Upper lobe of left lung (tissue), 6 donors: ENCODE measurements around the gene MAGI2. TPM values are rescaled to one million over a fixed set of nuclear protein-coding genes. Genes with fewer than 3 reads are reported as not detected.

Experiments
- ATAC-seq, 2 donors: fragments of 200-7000 bp; cut with Tn5 transposase; one replicate each; pipeline ENCODE4 v1.9.1; 2022; ENCODE audit warnings: mild to moderate bottlenecking in 2 of 2, moderate library complexity in 2 of 2; ENCODE audit not compliant: low FRiP score in 2 of 2
- DNase-seq, 2 donors: peaks; one replicate each; pipeline ENCODE4 v3.0.0-alpha.2; 2019 to 2020
- H3K27ac ChIP-seq, 4 donors: fragments of 200-600 bp; sonication (generic); one replicate each; pipeline ENCODE4 v1.5.1; 2016 to 2019
- H3K27me3 ChIP-seq, 4 donors: fragments of 200-600 bp; sonication (generic); one replicate each; pipeline ENCODE4 v1.5.1; 2017 to 2019
- H3K36me3 ChIP-seq, 4 donors: fragments of 200-600 bp; sonication (generic); one replicate each; pipeline ENCODE4 v1.5.1; 2016 to 2019
- H3K4me1 ChIP-seq, 4 donors: fragments of 200-600 bp; sonication (generic); one replicate each; pipeline ENCODE4 v1.5.1; 2018 to 2019
- H3K4me3 ChIP-seq, 4 donors: fragments of 200-600 bp; sonication (generic); one replicate each; pipeline ENCODE4 v1.5.1; 2017 to 2019; ENCODE audit warnings: mild to moderate bottlenecking in 2 of 4, moderate library complexity in 1 of 4
- H3K9me3 ChIP-seq, 4 donors: fragments of 200-600 bp; sonication (generic); one replicate each; pipeline ENCODE4 v1.5.1; 2018 to 2019
- EP300 ChIP-seq, 4 donors: sonication (generic); formaldehyde crosslinking; IDR thresholded peaks; one replicate each; pipeline ENCODE4 v1.5.1; 2017; ENCODE audit warnings: antibody characterized with exemption in 4 of 4, control low read depth in 2 of 4
- POLR2A ChIP-seq, 4 donors: fragments of 450-650 bp; IDR thresholded peaks; one replicate each; pipeline ENCODE4 v1.5.1; 2016 to 2017; ENCODE audit warnings: antibody characterized with exemption in 4 of 4, mild to moderate bottlenecking in 2 of 4
- POLR2AphosphoS5 ChIP-seq, 2 donors: sonication (generic); formaldehyde crosslinking; IDR thresholded peaks; one replicate each; pipeline ENCODE4 v1.5.1; 2017; ENCODE audit warnings: antibody characterized with exemption in 2 of 2
- WGBS, 2 donors: methylation state at CpG; one replicate each; pipeline ENCODE4 v1.1.5; 2017 to 2018; 5-methylcytosine and 5-hydroxymethylcytosine counted together
- total RNA-seq, 6 donors: library from RNA; depleted of rRNA in 4 of 6; stranded (reverse); fragments of >200 nt in 4 of 6; gene quantifications; one replicate each; pipeline versions ENCODE4 v1.1.0 to v1.2.1, GENCODE V29; 2016 to 2021
- TF ChIP-seq, protein P1 (sequence below), 6 experiments: fragments of 450-650 bp in 4 of 6; fragments of 200-600 bp in 2 of 6; sonication (generic) in 2 of 6; IDR thresholded peaks; one replicate each; pipeline ENCODE4 v1.5.1; 2016 to 2019; ENCODE audit warnings: antibody characterized with exemption in 6 of 6
- donor health status: DM: no; HTN: no; CAD: no; lungs with moderate emphysema.
- donor health status: DM: no; HTN: yes; CAD: no; lungs with severe emphysema.

The MAGI2 gene
- total RNA-seq, 6 donors from 2014 or later: 7.9 to 84.9 (median 11.8) TPM

DNA sequence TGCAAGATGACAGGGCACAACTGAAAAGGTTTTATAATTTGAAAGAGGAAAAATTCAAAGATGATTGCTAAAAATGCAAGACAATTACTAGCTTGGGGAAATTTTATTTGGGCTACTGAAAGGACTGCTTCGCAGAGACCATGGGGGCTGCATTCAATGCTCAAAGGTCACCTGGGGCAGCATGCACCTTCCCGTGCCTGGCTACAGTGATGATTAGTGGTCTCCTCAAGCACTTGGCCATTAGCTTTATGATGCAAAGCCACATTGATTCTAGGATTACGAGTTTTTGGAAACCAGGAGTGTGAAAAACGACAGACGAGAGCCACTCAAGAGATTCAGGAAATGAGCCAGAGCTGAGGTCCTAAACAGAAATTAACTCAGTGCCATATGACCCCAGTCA is 890.3 kb downstream of the MAGI2 start:
- ATAC-seq (no peak), DNase-seq (no peak)
- Histone ChIP-seq H3K4me3 (no peak overlapping the region), H3K27ac (no peak overlapping the region), H3K27me3 (no peaks in the 10 kb centered on the region), H3K36me3 (no peaks in the 10 kb centered on the region), H3K9me3 (no peaks in the 10 kb centered on the region), H3K4me1 (no peaks in the 10 kb centered on the region)
- TF ChIP-seq EP300 (IDR thresholded peaks at IDR 0.05) (no peak), POLR2A (IDR thresholded peaks at IDR 0.05) (no peak), POLR2AphosphoS5 (IDR thresholded peaks at IDR 0.05) (no peak)
- TF ChIP-seq, protein P1, sequence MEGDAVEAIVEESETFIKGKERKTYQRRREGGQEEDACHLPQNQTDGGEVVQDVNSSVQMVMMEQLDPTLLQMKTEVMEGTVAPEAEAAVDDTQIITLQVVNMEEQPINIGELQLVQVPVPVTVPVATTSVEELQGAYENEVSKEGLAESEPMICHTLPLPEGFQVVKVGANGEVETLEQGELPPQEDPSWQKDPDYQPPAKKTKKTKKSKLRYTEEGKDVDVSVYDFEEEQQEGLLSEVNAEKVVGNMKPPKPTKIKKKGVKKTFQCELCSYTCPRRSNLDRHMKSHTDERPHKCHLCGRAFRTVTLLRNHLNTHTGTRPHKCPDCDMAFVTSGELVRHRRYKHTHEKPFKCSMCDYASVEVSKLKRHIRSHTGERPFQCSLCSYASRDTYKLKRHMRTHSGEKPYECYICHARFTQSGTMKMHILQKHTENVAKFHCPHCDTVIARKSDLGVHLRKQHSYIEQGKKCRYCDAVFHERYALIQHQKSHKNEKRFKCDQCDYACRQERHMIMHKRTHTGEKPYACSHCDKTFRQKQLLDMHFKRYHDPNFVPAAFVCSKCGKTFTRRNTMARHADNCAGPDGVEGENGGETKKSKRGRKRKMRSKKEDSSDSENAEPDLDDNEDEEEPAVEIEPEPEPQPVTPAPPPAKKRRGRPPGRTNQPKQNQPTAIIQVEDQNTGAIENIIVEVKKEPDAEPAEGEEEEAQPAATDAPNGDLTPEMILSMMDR (IDR thresholded peaks at IDR 0.05): no peak
- 57 to 79% methylated on average over 5 of the region's 5 CpGs for WGBS, 2 donors

DNA sequence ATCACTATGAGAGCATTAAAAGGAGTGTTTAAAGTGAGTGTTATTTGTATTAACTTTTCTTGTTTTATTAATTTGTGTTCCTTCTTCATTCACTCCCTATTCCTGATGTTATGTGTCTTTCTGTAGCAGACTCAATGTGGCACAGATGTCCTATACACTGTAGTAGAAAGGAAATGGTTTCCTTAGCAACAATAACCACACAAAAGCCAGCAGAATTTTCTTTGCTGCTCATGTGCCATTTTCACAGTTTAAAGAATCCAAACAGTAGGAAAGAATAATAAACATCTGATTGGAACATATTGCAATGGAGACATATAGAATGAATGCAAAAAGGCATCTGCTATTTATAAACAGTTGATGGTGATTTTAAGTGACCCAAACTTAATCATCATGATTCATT is 891.3 kb downstream of the MAGI2 start:
- Histone ChIP-seq H3K27me3 (no peaks in the 10 kb centered on the region), H3K9me3 (no peaks in the 10 kb centered on the region), H3K36me3 (no peaks in the 10 kb centered on the region), H3K4me3 (no peak overlapping the region), H3K27ac (no peak overlapping the region), H3K4me1 (no peaks in the 10 kb centered on the region)
- ATAC-seq (no peak), DNase-seq (no peak)
- TF ChIP-seq POLR2AphosphoS5 (IDR thresholded peaks at IDR 0.05) (no peak), POLR2A (IDR thresholded peaks at IDR 0.05) (no peak), EP300 (IDR thresholded peaks at IDR 0.05) (no peak)
- TF ChIP-seq, protein P1 (IDR thresholded peaks at IDR 0.05): no peak

DNA sequence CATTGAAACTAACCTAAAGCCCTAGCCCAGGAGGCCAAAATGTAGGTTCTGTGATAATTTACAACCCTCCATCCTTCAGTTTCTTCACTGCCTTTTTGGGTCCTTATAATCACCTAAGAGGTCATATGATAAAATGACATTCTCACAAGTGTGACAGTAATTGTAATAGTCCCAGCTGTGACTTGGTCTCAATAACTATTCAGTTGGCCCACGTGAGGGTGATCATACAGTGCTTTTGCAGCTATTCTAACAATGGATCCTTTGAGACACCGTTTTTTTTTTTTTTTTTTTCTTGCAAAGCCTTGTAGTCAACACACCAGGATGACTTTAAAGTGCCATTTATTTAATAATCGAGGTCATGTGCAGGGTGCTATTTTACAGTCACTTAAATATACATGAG is 894.9 kb downstream of the MAGI2 start:
- no peak overlapping the region for H3K4me3 ChIP-seq
- no peak overlapping the region for H3K27ac ChIP-seq
- H3K4me1 ChIP-seq: no peaks in the 10 kb centered on the region
- H3K27me3 ChIP-seq: no peaks in the 10 kb centered on the region
- no peak for ATAC-seq
- WGBS, 2 donors: 53 to 68% methylated on average over 3 of the region's 3 CpGs
- no peaks in the 10 kb centered on the region for H3K9me3 ChIP-seq
- TF ChIP-seq POLR2AphosphoS5 (IDR thresholded peaks at IDR 0.05) (no peak), POLR2A (IDR thresholded peaks at IDR 0.05) (no peak), EP300 (IDR thresholded peaks at IDR 0.05) (no peak)
- TF ChIP-seq, protein P1 (IDR thresholded peaks at IDR 0.05): no peak
- DNase-seq: no peak
- no peaks in the 10 kb centered on the region for H3K36me3 ChIP-seq

DNA sequence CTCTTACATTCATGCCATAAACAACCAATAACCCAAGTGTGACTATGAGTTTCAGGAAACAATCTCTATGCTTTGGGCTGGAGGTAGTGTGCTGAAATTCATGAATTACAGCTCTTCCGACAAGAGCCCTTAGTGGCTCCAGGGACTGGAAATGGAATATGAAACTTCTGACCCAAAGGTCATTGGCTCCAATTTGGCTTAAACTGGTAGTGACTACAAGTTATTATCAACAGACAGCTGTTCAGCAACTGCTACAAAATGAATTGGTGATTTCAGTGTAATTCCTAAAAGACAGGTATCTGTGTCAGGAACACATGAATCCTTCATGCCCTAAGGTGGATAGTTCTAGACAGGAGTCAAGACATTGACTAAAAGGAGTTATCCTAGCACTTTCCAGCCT is 909.5 kb downstream of the MAGI2 start:
- H3K4me1 ChIP-seq: no peaks in the 10 kb centered on the region
- 82 to 88% methylated on average over 1 of the region's 1 CpG for WGBS, 2 donors
- no peak overlapping the region for H3K4me3 ChIP-seq
- no peaks in the 10 kb centered on the region for H3K36me3 ChIP-seq
- H3K9me3 ChIP-seq: no peaks in the 10 kb centered on the region
- H3K27ac ChIP-seq: no peak overlapping the region
- ATAC-seq: no peak
- no peak for DNase-seq
- TF ChIP-seq, protein P1 (IDR thresholded peaks at IDR 0.05): no peak
- TF ChIP-seq EP300 (IDR thresholded peaks at IDR 0.05) (no peak), POLR2AphosphoS5 (IDR thresholded peaks at IDR 0.05) (no peak)
- H3K27me3 ChIP-seq: no peaks in the 10 kb centered on the region

DNA sequence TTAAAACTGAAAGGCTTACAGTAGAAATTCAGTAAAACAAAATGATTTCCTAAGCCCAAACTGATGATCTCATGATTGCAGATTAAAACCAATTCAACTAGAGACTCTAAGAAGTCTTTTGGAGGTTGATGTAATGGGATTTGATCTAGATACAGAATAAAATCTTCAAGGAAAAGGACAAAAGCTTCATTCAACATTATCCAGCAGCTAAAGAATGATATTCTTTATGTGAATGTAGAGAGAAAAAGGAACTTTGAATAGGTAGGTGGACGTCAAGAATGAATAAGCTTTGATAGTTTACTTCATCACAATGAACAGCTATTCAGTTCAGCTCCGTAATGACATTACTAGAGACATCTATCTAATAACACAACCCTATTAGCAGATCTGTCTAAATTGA is 910.5 kb downstream of the MAGI2 start:
- Histone ChIP-seq H3K27me3 (no peaks in the 10 kb centered on the region), H3K9me3 (no peaks in the 10 kb centered on the region), H3K4me1 (no peaks in the 10 kb centered on the region), H3K4me3 (no peak overlapping the region), H3K27ac (no peak overlapping the region), H3K36me3 (no peaks in the 10 kb centered on the region)
- no peak for DNase-seq
- ATAC-seq: no peak
- TF ChIP-seq, protein P1 (IDR thresholded peaks at IDR 0.05): no peak
- no peak for TF ChIP-seq EP300 (IDR thresholded peaks at IDR 0.05)
- no peak for TF ChIP-seq POLR2A (IDR thresholded peaks at IDR 0.05)
- no peak for TF ChIP-seq POLR2AphosphoS5 (IDR thresholded peaks at IDR 0.05)
- 85 to 89% methylated on average over 2 of the region's 2 CpGs for WGBS, 2 donors
